Heart right ventricle (tissue), 16 donors: ENCODE results near the gene DNAJC24. TPM values are rescaled to one million over a fixed set of nuclear protein-coding genes. Genes with fewer than 3 reads are reported as not detected.

ENCODE experiments used
- ATAC-seq, 8 donors: fragments of 200-7000 bp; cut with Tn5 transposase; one replicate each; pipeline ENCODE4 v1.9.1; 2020; ENCODE audit warnings: mild to moderate bottlenecking in 8 of 8, moderate library complexity in 8 of 8, moderate number of reproducible peaks in 1 of 8
- DNase-seq, 2 donors: peaks; one replicate each; pipeline ENCODE4 v3.0.0-alpha.2; 2020
- H3K27ac ChIP-seq, 10 donors: fragments of 200-600 bp; sonication (generic) in 2 of 10; one replicate each; pipeline versions ENCODE4 v1.5.0 to v1.8.0; 2020 to 2022; ENCODE audit warnings: mild to moderate bottlenecking in 3 of 10
- H3K27me3 ChIP-seq, 7 donors: fragments of 200-600 bp; one replicate each; pipeline ENCODE4 v1.8.0; 2021 to 2022; ENCODE audit warnings: mild to moderate bottlenecking in 2 of 7
- H3K36me3 ChIP-seq, 9 donors: fragments of 200-600 bp; sonication (generic) in 1 of 9; one replicate each; pipeline versions ENCODE4 v1.5.0 to v1.8.0; 2020 to 2022; ENCODE audit warnings: mild to moderate bottlenecking in 2 of 9
- H3K4me1 ChIP-seq, 9 donors: fragments of 200-600 bp; sonication (generic) in 1 of 9; one replicate each; pipeline versions ENCODE4 v1.5.0 to v1.8.0; 2020 to 2022; ENCODE audit warnings: mild to moderate bottlenecking in 4 of 9
- H3K4me3 ChIP-seq, 10 donors: fragments of 200-600 bp; sonication (generic) in 2 of 10; one replicate each; pipeline versions ENCODE4 v1.5.0 to v1.8.0; 2020 to 2022; ENCODE audit warnings: mild to moderate bottlenecking in 7 of 10, moderate library complexity in 2 of 10
- H3K9me3 ChIP-seq, 11 donors: fragments of 200-600 bp in 10 of 11; sonication (generic) in 2 of 11; one replicate each; pipeline versions ENCODE4 v1.5.0 to v1.8.0; 2013 to 2022; ENCODE audit warnings: mild to moderate bottlenecking in 2 of 11, control low read depth in 1 of 11, moderate library complexity in 1 of 11
- WGBS, 2 donors: extraction: QIAGEN DNeasy Blood & Tissue Kit; methylation state at CpG; one replicate each; pipeline ENCODE4 v1.1.7; 2013; ENCODE audit warnings: inconsistent platforms in 1 of 2; 5-methylcytosine and 5-hydroxymethylcytosine counted together
- intact Hi-C, 10 donors: fragments of 100-400 bp; cut with DNase I; formaldehyde crosslinking; loops; one replicate each; pipeline versions ENCODE4 v1.11.1 to v1.14.2; 2022
- polyA plus RNA-seq, 2 donors: library from polyadenylated mRNA; stranded (reverse); fragments of 200-250 nt; gene quantifications; one replicate each; pipeline ENCODE4 v1.2.3, GENCODE V29; 2013
- total RNA-seq, 10 donors: library from RNA; stranded (reverse); fragmentation: NEBNext Ultra II Directional in 3 of 10; extraction: Animal tissue kit (Norgen Biotek cat#: 25700) in 3 of 10; gene quantifications; one replicate each; pipeline versions ENCODE4 v1.2.1 to v1.2.4, GENCODE V29; 2021 to 2023
- TF ChIP-seq, protein P1 (sequence below), 9 donors: fragments of 200-600 bp; sonication (generic) in 2 of 9; IDR thresholded peaks; one replicate each; pipeline versions ENCODE4 v1.5.0 to v1.8.0; 2021 to 2022; ENCODE audit warnings: antibody characterized with exemption in 9 of 9, mild to moderate bottlenecking in 5 of 9, moderate library complexity in 1 of 9
- donor health status: Arrhythmogenic right ventricular cardiomyopathy.
- donor health status: ischemic (EF 13 %, LVEDD 7.1; RV severe dilation, severe dysfunction).
- donor health status: healthy with polysubstance abuse.
- donor health status: DM: no; HTN: yes; CAD: no.
- donor health status: DM: no; HTN: no; CAD: no.
- donor health status: ischemic (EF 25% LVEDD 6.9; RV normal size, moderate dysfunction).
- donor health status: ischemic (EF 25% LVEDD 5.7; RV mildly dilated, moderate dysfunction).
- donor health status: healthy.
- donor health status: DM: yes; HTN: yes; CAD: no.
- donor health status: Ischemic cardiomyopathy.
- donor health status: ischemic (EF 35%, LVEDD 5.7; RV mildly dilated, moderate dysfunction).
- donor health status: nonischemic (EF 11% LVEDD 7.7; RV severe dilation, severe dysfunction).
- donor health status: DM: yes; HTN: yes; CAD: no.
- donor health status: PGD.
- donor health status: ischemic (EF 29% LVEDD 5.4; RV normal size, mild dysfunction).
- donor health status: nonischemic (EF 23%, LVEDD 6.1; RV moderate dilation, normal function).

DNAJC24 gene
- total and polyA plus RNA-seq, 12 donors, result 2.9 to 23.2 (median 15.5) TPM

DNA sequence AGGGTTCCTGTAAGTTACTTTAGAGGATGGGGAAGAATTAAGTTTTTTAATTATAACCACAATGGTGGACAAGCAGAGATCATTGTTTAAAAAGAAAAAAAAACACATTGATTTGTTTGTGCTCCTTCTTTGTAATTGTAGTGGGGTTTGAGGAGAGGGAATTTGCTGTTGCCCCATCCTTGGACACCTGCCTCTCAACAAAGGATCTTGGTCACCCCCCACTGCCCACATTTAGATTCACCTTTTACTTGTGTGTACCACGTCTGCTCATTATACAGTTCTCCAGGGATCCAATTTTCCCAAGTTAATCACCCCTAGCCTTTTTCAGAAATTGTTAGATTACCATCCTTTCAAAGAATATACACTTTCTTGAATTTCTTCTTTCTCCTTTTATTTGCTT, 53.0 kb downstream of the DNAJC24 start:
- TF ChIP-seq, protein P1, sequence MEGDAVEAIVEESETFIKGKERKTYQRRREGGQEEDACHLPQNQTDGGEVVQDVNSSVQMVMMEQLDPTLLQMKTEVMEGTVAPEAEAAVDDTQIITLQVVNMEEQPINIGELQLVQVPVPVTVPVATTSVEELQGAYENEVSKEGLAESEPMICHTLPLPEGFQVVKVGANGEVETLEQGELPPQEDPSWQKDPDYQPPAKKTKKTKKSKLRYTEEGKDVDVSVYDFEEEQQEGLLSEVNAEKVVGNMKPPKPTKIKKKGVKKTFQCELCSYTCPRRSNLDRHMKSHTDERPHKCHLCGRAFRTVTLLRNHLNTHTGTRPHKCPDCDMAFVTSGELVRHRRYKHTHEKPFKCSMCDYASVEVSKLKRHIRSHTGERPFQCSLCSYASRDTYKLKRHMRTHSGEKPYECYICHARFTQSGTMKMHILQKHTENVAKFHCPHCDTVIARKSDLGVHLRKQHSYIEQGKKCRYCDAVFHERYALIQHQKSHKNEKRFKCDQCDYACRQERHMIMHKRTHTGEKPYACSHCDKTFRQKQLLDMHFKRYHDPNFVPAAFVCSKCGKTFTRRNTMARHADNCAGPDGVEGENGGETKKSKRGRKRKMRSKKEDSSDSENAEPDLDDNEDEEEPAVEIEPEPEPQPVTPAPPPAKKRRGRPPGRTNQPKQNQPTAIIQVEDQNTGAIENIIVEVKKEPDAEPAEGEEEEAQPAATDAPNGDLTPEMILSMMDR (IDR thresholded peaks at IDR 0.05), result no peak
- Histone ChIP-seq H3K9me3 (no peaks in the 10 kb centered on the region), H3K27ac (no peak overlapping the region), H3K36me3 (peaks cover 0 to 16% (median 0%) of the 10 kb centered on the region in 9 donors), H3K4me3 (no peak overlapping the region), H3K27me3 (no peaks in the 10 kb centered on the region), H3K4me1 (no peaks in the 10 kb centered on the region)
- no peak for DNase-seq
- ATAC-seq, result no peak
- intact Hi-C loops, result no loop called here
- WGBS, 2 donors, result 96% methylated on average over 1 of the region's 1 CpG

- Histone ChIP-seq H3K27ac (no peak overlapping the region), H3K4me3 (no peak overlapping the region), H3K36me3 (peaks cover 0 to 27% (median 4%) of the 10 kb centered on the region in 9 donors), H3K27me3 (no peaks in the 10 kb centered on the region), H3K4me1 (no peaks in the 10 kb centered on the region), H3K9me3 (no peaks in the 10 kb centered on the region)
- intact Hi-C loops, result no loop called here
- no peak for DNase-seq
- TF ChIP-seq, protein P1 (IDR thresholded peaks at IDR 0.05), result no peak
- no peak for ATAC-seq
These were observed 55.0 kb downstream of the DNAJC24 start for GRCh38 chr11:31424652-31425051.

GRCh38 chr11:31433851-31434250, 64.2 kb downstream of the DNAJC24 start:
- no peak for ATAC-seq
- peaks cover 0 to 45% (median 6%) of the 10 kb centered on the region in 9 donors for H3K36me3 ChIP-seq
- no peaks in the 10 kb centered on the region for H3K4me1 ChIP-seq
- no peak overlapping the region for H3K27ac ChIP-seq
- DNase-seq, result no peak
- no peaks in the 10 kb centered on the region for H3K27me3 ChIP-seq
- TF ChIP-seq, protein P1 (IDR thresholded peaks at IDR 0.05), result no peak
- intact Hi-C loops, result no loop called here
- 97 to 99% methylated on average over 1 of the region's 1 CpG for WGBS, 2 donors
- H3K9me3 ChIP-seq, result no peaks in the 10 kb centered on the region
- no peak overlapping the region for H3K4me3 ChIP-seq

DNA sequence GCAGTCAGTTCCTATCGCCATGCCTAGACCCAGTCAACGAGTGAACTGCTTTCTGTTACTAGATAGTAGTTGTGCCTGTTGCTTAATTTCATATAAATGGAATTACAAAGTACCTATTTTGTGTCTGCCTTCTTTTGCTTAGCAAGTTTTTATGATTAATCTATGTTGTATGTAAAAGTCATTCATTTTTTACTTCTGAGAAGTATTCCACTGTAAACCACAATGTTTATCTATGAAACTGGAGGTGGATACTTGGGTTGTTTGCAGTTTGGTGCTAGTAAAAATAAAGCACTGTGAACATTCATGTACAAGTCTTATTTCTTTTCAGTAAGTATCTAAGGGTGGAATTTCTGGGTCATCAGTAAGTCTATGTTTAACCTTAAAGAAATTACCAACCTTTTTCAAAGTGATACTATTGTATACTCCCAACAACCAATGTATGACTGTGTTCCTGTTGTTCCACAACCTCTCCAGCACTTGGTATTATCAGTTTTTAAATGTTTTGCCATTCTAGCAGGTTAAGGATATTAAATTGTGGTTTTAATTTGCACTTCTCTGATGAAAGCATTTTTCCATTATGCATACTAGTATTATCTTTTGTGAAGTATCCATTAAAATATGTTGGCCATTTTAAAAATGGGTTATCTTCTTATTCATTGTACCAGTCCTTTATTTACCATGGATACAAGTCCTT, 68.2 kb downstream of the DNAJC24 start:
- Histone ChIP-seq H3K4me3 (no peak overlapping the region), H3K9me3 (no peaks in the 10 kb centered on the region), H3K36me3 (peaks cover 0 to 6% (median 0%) of the 10 kb centered on the region in 9 donors), H3K27me3 (no peaks in the 10 kb centered on the region), H3K4me1 (no peaks in the 10 kb centered on the region), H3K27ac (no peak overlapping the region)
- ATAC-seq (no peak), DNase-seq (no peak)
- intact Hi-C loops, result no loop called here
- WGBS, 2 donors, result 91 to 93% methylated on average over 2 of the region's 2 CpGs
- TF ChIP-seq, protein P1 (IDR thresholded peaks at IDR 0.05), result no peak
